HG02798 (cell line): ENCODE results near the gene SLC25A30.

ENCODE experiments used
- ATAC-seq: cut with Tn5 transposase; IDR thresholded peaks from one replicate; pipeline ENCODE4 v1.9.1; 2021; ENCODE audit warnings: mild to moderate bottlenecking; ENCODE audit not compliant: unreplicated experiment, poor library complexity

Gene SLC25A30

GRCh38 chr13:45417790-45418534 is at the start of gene SLC25A30:
SLC25A30 (minus strand) TSS chr13:45418373; CDS start chr13:45411425, 6,948 bp downstream.
- peak; percentile 95 for ATAC-seq

- no peak for ATAC-seq
These were observed 48.2 kb upstream of the SLC25A30 start for GRCh38 chr13:45466359-45466758.

GRCh38 chr13:45464687-45465453 is 46.7 kb upstream of the SLC25A30 start, which contains the start of gene COG3:
COG3 (plus strand) TSS chr13:45464939; CDS start chr13:45465037, 98 bp downstream.
- peak; percentile 98 for ATAC-seq

GRCh38 chr13:45464141-45464686 is 46.0 kb upstream of the SLC25A30 start:
- ATAC-seq, result no peak

GRCh38 chr13:45456196-45456972 is 38.2 kb upstream of the SLC25A30 start:
- ATAC-seq, result no peak

- ATAC-seq, result no peak
These were observed 36.0 kb upstream of the SLC25A30 start for GRCh38 chr13:45454204-45454603.

GRCh38 chr13:45451282-45451681 is 33.1 kb upstream of the SLC25A30 start:
- no peak for ATAC-seq

GRCh38 chr13:45448965-45449559 is 30.9 kb upstream of the SLC25A30 start:
- no peak for ATAC-seq

- ATAC-seq, result no peak
These were observed 29.0 kb upstream of the SLC25A30 start for GRCh38 chr13:45447050-45447661.

- no peak for ATAC-seq
These were observed 28.0 kb upstream of the SLC25A30 start for GRCh38 chr13:45446181-45446580.

GRCh38 chr13:45445053-45445452 is 26.9 kb upstream of the SLC25A30 start:
- ATAC-seq, result no peak

GRCh38 chr13:45441633-45442032 is 23.5 kb upstream of the SLC25A30 start:
- no peak for ATAC-seq

GRCh38 chr13:45439781-45440462 is 21.7 kb upstream of the SLC25A30 start:
- no peak for ATAC-seq

- no peak for ATAC-seq
These were observed 20.8 kb upstream of the SLC25A30 start for GRCh38 chr13:45439008-45439407.

- no peak for ATAC-seq
These were observed 19.8 kb upstream of the SLC25A30 start for GRCh38 chr13:45437947-45438346.

GRCh38 chr13:45436953-45437352 is 18.8 kb upstream of the SLC25A30 start:
- no peak for ATAC-seq

GRCh38 chr13:45436332-45436731 is 18.2 kb upstream of the SLC25A30 start:
- no peak for ATAC-seq

- ATAC-seq, result no peak
These were observed 16.6 kb upstream of the SLC25A30 start for GRCh38 chr13:45434556-45435371.
